T-helper 1 cell treated with Interleukin-12 subunit alpha and Interleukin-12 subunit beta and Interleukin-4 antibody, amounts not matched to agents 30 ng/mL and 1 ng/mL, for 36 hours (primary cell): Measurements from ENCODE around the gene ALDH1B1. TPM values are rescaled to one million over a fixed set of nuclear protein-coding genes. Genes with fewer than 3 reads are reported as not detected.
"Not testable (repeated sequence)": the region's sequence is repeated elsewhere in the genome, so short reads cannot be mapped to it uniquely, and the experiment has no call there.

ENCODE experiments used
- intact Hi-C: fragments of 100-400 bp; cut with micrococcal nuclease; formaldehyde crosslinking; loops from one replicate; pipeline ENCODE4 v1.15.1; 2024
- total RNA-seq: library from RNA; stranded (reverse); gene quantifications from 2 replicates; pipeline ENCODE4 v1.2.3, GENCODE V29; 2022

The ALDH1B1 gene
- total RNA-seq, 1 donor from 2014 or later: 13.7 TPM

DNA sequence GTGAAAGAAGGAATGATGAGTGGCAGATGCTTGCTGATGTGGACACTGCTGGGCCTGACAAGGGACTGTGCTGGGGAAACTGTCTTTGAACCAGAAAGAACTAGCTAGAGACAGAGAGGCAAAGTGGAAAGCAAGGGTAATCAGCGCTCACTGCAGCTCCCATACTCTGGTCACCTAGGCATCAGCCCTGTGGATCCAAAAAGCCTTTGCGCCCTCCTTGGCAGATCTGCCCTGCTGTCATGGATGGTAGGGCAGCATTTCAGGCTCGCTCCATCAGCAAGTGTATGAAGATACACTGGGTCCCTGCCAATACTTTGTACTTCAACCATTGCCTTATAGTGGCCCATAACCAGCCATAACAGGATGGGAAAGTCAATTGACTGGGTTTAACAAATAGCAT, 6.6 kb upstream of the ALDH1B1 start:
- intact Hi-C loops: no loop called here

DNA sequence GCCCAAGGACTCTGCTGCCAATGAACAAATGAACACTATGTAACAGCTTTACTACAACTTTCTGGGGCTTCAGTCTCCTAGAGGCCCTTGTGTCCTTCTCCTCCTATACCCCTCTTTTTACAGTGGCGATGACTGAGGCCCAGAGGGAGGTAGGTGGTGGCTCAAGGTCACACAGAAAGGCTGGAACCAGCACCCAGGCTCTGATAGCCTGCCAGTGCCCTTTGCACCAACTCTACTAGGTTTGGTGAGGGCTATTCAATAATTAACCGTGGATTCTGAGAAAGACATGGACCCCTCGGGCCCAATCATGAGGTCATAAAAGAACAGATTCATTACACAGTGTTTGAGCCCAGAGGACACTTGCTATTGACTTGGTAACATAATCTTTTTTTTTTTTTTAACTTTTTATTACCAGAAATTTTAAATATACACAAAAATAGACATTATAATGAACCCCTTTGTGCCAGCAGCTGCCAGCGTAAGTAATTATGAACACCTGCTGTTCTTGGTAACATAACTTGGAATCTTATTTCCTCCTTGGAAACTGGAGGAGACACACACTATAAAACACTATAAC, 6.1 kb upstream of the ALDH1B1 start:
- intact Hi-C loops: no loop called here

DNA sequence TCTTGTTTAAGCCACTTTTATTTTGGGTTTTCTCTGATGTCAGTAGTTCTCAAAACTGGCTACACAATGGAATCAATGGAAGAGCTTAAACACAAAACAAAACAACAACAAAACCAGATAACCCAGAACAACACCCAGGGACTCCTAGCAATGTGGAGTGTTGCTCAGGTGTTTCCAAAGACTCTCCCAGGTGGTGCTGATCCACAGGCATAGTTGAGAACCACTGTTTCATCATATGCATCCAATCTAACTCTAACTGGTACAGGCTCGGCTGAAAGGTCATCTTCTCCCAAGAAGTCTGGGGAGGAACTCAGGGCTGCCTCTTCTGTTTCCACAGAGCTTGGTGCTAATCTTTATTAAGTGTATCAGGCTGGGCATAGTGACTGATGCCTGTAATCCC, 5.4 kb upstream of the ALDH1B1 start:
- intact Hi-C loops: no loop called here

DNA sequence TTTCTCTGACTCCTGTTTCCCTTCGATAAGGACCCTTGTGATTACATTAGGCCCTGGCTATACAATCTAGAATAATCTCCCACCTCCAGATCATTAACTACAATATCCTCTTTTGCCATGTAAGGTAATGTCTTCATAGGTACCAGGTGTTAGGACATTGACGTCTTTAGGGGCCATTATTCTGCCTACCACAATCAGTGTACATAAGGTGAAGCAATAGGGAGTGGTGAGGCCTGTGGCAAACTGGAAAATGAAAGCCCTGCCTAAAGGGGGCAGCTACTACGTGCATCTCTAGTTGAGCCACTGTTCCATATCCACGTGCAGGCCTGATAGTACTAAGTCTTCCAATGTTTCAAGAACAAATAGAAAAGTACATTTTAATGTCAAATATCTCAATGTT, 4.8 kb upstream of the ALDH1B1 start:
- intact Hi-C loops: no loop called here

DNA sequence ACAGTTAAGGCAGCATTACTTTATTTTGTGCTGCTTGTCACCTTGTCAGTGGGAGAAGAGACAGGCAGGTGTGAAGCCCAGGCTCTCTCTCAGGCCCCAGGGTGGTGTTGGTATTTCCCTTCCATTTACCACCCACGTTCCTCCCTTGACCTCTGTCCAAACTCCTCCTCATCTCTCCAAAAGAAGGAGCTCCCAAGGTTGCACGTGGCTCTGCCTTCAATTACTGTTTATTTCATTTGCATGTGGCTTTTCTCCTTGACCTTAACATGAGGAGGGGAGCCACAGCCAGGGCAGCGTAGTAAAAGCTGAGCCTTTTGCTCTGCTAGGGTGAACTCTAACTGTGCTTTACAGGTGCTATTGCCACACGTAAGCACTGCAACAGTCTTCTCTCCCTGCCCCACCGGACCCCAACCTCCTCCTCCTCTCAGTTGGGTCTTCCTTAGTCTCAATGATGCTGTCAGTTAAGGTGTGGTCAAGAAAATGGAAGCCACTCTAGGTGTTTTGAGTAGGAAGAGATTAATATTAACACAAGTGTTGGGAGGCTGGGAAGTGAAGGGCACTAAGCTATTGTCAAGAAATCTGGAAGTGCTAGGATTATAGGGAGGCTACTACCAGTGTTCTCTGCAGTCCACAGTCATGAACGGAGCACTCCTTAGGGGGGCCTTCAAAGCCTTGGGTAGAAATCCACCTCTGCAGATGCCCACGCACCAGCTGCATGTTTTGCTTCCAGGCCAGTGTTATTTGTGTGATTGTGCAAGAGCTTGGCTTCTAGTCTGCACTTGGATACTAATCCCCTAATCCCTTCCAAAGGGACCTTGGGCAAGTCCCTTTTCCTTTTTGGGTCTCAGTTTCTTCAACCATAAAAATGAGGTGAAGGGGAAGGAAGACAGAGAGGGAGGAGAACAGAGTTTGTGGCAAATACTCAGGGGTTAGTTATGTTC, 3.9 kb upstream of the ALDH1B1 start:
- intact Hi-C loops: no loop called here

- intact Hi-C loops: no loop called here
Measured at GRCh38 chr9:38389313-38389712, 3.2 kb upstream of the ALDH1B1 start.

DNA sequence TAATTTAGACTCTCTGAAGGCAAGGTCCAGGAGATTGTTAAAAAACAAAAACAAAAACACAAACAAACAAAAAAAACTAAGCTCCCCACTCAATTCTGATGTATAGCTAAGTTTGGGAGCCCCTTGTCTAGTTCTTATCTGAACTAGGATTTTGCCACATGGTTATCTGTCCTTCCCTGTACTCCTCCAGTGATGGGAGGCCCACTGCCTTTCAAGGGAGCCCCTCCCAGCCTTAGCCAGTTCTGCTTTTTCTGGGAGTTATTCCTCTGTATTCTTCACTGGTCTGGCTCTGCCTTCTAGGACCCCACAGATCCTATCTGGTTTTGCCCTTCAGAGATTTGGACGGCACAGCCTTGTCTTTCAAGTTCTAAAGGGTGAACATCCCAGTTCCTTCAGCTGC, 2.1 kb upstream of the ALDH1B1 start:
- intact Hi-C loops: no loop called here

- intact Hi-C loops: no loop called here
Measured at GRCh38 chr9:38390851-38391250, 1.7 kb upstream of the ALDH1B1 start.

- intact Hi-C loops: loop anchor here (1.0 to 2.0 kb wide), 7 partner anchors 21 to 907 kb away; partner anchors contain the start of genes ANKRD18A, POLR1E, SHB and SLC25A51
Measured at GRCh38 chr9:38391278-38392118, 1.0 kb upstream of the ALDH1B1 start.

- intact Hi-C loops: loop anchor here (2.0 kb wide), 6 partner anchors 22 to 908 kb away; partner anchors contain the start of genes ANKRD18A, POLR1E and SLC25A51
Measured at GRCh38 chr9:38393128-38393796, 760 bp downstream of the ALDH1B1 start.

GRCh38 chr9:38394416-38394815, 1.9 kb downstream of the ALDH1B1 start:
- intact Hi-C loops: no loop called here

DNA sequence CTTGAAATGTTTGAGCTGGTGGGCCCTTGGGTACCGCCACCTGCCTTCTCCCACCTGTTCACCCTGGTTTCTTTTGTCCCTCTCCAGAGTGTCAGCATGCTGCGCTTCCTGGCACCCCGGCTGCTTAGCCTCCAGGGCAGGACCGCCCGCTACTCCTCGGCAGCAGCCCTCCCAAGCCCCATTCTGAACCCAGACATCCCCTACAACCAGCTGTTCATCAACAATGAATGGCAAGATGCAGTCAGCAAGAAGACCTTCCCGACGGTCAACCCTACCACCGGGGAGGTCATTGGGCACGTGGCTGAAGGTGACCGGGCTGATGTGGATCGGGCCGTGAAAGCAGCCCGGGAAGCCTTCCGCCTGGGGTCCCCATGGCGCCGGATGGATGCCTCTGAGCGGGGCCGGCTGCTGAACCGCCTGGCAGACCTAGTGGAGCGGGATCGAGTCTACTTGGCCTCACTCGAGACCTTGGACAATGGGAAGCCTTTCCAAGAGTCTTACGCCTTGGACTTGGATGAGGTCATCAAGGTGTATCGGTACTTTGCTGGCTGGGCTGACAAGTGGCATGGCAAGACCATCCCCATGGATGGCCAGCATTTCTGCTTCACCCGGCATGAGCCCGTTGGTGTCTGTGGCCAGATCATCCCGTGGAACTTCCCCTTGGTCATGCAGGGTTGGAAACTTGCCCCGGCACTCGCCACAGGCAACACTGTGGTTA, 3.3 kb downstream of the ALDH1B1 start:
- intact Hi-C loops: no loop called here

- intact Hi-C loops: no loop called here
Measured at GRCh38 chr9:38396371-38396671, 3.8 kb downstream of the ALDH1B1 start.

DNA sequence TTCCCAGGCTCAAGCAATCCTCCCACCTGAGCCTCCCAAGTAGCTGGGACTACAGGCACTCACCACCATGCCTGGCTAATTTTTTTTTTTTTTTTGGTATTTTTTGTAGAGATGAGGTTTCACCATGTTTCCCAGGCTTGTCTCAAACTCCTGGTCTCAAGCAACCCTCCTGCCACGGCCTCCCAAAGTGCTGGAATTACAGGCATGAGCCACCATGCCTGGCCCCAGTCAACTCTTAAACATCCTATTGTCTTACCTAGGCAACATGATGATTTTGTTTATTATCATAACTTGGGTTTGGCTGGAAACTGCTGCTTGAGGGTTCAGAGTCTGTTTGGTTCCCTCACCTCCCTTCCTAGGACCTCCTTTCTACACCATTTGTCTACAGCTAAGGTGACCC, 6.7 kb downstream of the ALDH1B1 start:
- intact Hi-C loops: not testable (repeated sequence)

- intact Hi-C loops: no loop called here
Measured at GRCh38 chr9:38401994-38402393, 9.5 kb downstream of the ALDH1B1 start.

DNA sequence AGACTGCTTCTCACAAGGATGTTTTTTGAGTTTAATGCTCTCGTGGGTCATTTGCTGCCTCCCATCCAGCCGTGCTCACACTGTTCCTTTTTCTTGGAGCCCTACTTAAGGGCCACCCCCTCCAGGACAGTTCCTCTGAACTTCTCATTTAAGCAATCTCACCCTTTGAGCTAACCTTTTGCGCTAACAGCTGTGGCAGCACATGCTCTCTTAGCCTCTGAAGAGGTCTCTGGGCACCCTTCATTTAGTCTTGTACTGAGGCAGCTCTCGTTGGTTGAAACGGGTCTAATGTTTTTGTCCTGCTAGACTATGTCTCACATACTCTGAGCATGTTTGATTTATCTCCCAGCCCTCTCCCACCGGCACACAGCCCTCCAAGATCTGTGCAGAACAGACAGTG, 11.8 kb downstream of the ALDH1B1 start:
- intact Hi-C loops: no loop called here

DNA sequence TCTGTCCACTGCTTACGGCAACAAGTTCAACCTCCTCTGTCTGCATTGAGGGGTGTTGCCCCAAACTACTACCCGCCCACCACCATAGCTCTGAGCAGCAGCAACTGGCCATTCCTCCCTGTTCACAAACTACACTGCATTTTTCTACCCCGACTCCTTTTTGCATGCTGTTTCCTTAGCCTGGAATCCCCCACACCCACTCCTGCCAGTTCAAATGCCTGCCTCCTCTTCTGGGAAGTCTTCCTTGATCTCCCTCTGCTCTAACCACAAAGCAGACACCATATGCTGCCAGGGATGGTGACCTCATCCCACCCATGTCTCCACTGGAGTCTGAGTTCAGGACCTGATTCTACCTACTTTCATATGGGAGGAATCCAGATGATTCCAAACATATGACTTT, 13.3 kb downstream of the ALDH1B1 start:
- intact Hi-C loops: no loop called here

- intact Hi-C loops: no loop called here
Measured at GRCh38 chr9:38406476-38407186, 14.1 kb downstream of the ALDH1B1 start.

GRCh38 chr9:38408719-38409118, 16.2 kb downstream of the ALDH1B1 start:
- intact Hi-C loops: no loop called here

- intact Hi-C loops: loop anchor here (1.0 kb wide), 1 partner anchor 13 kb away; no protein-coding TSS in a partner anchor
Measured at GRCh38 chr9:38412751-38413150, 20.2 kb downstream of the ALDH1B1 start.
